CD4-positive, alpha-beta T cell (primary cell): Measurements from ENCODE around the gene DAD1. TPM values are rescaled to one million over a fixed set of nuclear protein-coding genes. Genes with fewer than 3 reads are reported as not detected.

Source experiments
- ATAC-seq: fragments of 200-7000 bp; cut with Tn5 transposase; one replicate; pipeline ENCODE4 v1.10.0; 2022; ENCODE audit warnings: mild to moderate bottlenecking; ENCODE audit not compliant: poor library complexity
- CTCF ChIA-PET: fragments of 350-600 bp; sonication (Branson Sonifier 250); formaldehyde crosslinking; loops from one replicate; lab custom pipeline; 2021; ENCODE audit warnings: antibody characterized with exemption, inconsistent platforms; lab: Charles Lee
- POLR2A ChIA-PET: fragments of 350-600 bp; sonication (Branson Sonifier 250); formaldehyde crosslinking; loops from one replicate; lab custom pipeline; 2021; ENCODE audit warnings: antibody characterized with exemption, inconsistent platforms; lab: Charles Lee
- DNase-seq, 14 experiments: peaks; one replicate each; pipeline ENCODE4 v3.0.0-alpha.2; 2013 to 2020; ENCODE audit warnings: mixed read lengths in 2 of 14
- H3K27ac ChIP-seq, 2 donors: one replicate each; pipeline versions ENCODE4 v1.5.1 to v1.7.0; 2013; ENCODE audit warnings: low read length in 2 of 2, low read depth in 1 of 2, mild to moderate bottlenecking in 1 of 2
- H3K27me3 ChIP-seq, 2 experiments: 1 replicate in 1 of 2; 2 replicates in 1 of 2; pipeline versions ENCODE4 v1.6.1 to v1.7.0; 2013; ENCODE audit warnings: low read length in 2 of 2, control low read depth in 1 of 2, mild to moderate bottlenecking in 1 of 2, moderate library complexity in 1 of 2; ENCODE audit not compliant: insufficient read depth in 2 of 2, control insufficient read depth in 1 of 2
- H3K36me3 ChIP-seq: one replicate; pipeline ENCODE4 v1.6.1; 2013; ENCODE audit warnings: low read length, control low read depth; ENCODE audit not compliant: insufficient read depth
- H3K4me1 ChIP-seq: one replicate; pipeline ENCODE4 v1.6.1; 2013; ENCODE audit warnings: low read length, control low read depth; ENCODE audit not compliant: insufficient read depth
- H3K4me3 ChIP-seq: one replicate; pipeline ENCODE4 v1.5.1; 2013; ENCODE audit warnings: mild to moderate bottlenecking, low read length, moderate library complexity
- H3K9me3 ChIP-seq, 2 experiments: 1 replicate in 1 of 2; 2 replicates in 1 of 2; pipeline versions ENCODE4 v1.6.1 to v1.7.0; 2013; ENCODE audit warnings: low read length in 2 of 2, mild to moderate bottlenecking in 2 of 2, control low read depth in 1 of 2, moderate library complexity in 1 of 2; ENCODE audit not compliant: control insufficient read depth in 1 of 2, insufficient read depth in 1 of 2
- H3K27ac Mint-ChIP-seq: one replicate; pipeline ENCODE4 v1.8.0; 2020; ENCODE audit warnings: mixed read lengths
- H3K27me3 Mint-ChIP-seq: one replicate; pipeline ENCODE4 v1.8.0; 2021; ENCODE audit warnings: mixed read lengths
- H3K36me3 Mint-ChIP-seq: one replicate; pipeline ENCODE4 v1.8.0; 2021; ENCODE audit warnings: low read depth, mixed read lengths
- H3K4me1 Mint-ChIP-seq: one replicate; pipeline ENCODE4 v1.8.0; 2021; ENCODE audit warnings: low read depth, mixed read lengths
- H3K4me3 Mint-ChIP-seq: one replicate; pipeline ENCODE4 v1.8.0; 2020; ENCODE audit warnings: mild to moderate bottlenecking, mixed read lengths
- H3K9me3 Mint-ChIP-seq: one replicate; pipeline ENCODE4 v1.8.0; 2020; ENCODE audit warnings: mixed read lengths
- intact Hi-C, 2 experiments: fragments of 100-400 bp; cut with DNase I in 1 of 2; cut with micrococcal nuclease in 1 of 2; formaldehyde crosslinking; loops; one replicate each; pipeline versions ENCODE4 v1.15.1 to v1.9.0; 2023 to 2025; cut with DNase I, micrococcal nuclease
- total RNA-seq, 174 experiments: library from RNA in 2 of 174; stranded (reverse) in 2 of 174; gene quantifications; one replicate each; pipeline ENCODE4 v1.2.3 and lab custom pipeline; 2021 to 2026
- TF ChIP-seq, protein P1 (sequence below): fragments of 200-600 bp; IDR thresholded peaks from one replicate; pipeline ENCODE4 v1.8.0; 2022; ENCODE audit warnings: antibody characterized with exemption, mild to moderate bottlenecking

DAD1 gene
- total RNA-seq, 2 experiments from 2014 or later, result 41.8 to 44.1 TPM

DNA sequence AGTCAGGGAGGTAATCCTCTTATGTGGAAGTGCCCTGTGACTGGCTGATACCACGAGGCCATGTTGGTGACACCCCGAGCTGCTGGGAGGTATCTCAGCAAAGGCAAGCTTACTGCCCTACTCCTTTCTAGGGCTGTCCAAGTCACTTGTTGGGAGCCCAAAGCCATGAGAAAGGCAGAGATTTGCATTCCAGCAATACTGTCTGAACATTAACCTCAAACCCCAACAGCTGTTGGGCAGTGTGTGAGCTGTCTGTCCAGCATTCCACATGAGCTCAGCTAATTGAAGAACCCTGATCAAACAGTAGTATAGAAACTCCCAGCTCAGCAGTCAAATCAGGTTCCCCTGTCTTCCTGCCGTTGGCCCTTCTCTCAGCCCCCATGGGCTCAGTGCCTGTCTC lies 18.3 kb upstream of the DAD1 start:
- intact Hi-C loops, result no loop called here
- Mint-ChIP-seq H3K4me3 (no peak overlapping the region), H3K36me3 (peaks cover 90% of the 10 kb centered on the region), H3K27ac (no peak overlapping the region), H3K4me1 (no peaks in the 10 kb centered on the region), H3K9me3 (no peaks in the 10 kb centered on the region), H3K27me3 (no peaks in the 10 kb centered on the region)
- Histone ChIP-seq H3K9me3 (no peaks in the 10 kb centered on the region), H3K27me3 (no peaks in the 10 kb centered on the region), H3K4me3 (no peak overlapping the region), H3K4me1 (no peaks in the 10 kb centered on the region), H3K27ac (no peak overlapping the region), H3K36me3 (peaks cover 81% of the 10 kb centered on the region)
- CTCF ChIA-PET, result no interaction called here
- DNase-seq (no peak), ATAC-seq (no peak)
- POLR2A ChIA-PET, result interaction anchor here (0.9 kb wide), 1 partner anchor 18 kb away, joined by 3 read pairs; no protein-coding TSS in a partner anchor
- TF ChIP-seq, protein P1, sequence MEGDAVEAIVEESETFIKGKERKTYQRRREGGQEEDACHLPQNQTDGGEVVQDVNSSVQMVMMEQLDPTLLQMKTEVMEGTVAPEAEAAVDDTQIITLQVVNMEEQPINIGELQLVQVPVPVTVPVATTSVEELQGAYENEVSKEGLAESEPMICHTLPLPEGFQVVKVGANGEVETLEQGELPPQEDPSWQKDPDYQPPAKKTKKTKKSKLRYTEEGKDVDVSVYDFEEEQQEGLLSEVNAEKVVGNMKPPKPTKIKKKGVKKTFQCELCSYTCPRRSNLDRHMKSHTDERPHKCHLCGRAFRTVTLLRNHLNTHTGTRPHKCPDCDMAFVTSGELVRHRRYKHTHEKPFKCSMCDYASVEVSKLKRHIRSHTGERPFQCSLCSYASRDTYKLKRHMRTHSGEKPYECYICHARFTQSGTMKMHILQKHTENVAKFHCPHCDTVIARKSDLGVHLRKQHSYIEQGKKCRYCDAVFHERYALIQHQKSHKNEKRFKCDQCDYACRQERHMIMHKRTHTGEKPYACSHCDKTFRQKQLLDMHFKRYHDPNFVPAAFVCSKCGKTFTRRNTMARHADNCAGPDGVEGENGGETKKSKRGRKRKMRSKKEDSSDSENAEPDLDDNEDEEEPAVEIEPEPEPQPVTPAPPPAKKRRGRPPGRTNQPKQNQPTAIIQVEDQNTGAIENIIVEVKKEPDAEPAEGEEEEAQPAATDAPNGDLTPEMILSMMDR, result no peak

DNA sequence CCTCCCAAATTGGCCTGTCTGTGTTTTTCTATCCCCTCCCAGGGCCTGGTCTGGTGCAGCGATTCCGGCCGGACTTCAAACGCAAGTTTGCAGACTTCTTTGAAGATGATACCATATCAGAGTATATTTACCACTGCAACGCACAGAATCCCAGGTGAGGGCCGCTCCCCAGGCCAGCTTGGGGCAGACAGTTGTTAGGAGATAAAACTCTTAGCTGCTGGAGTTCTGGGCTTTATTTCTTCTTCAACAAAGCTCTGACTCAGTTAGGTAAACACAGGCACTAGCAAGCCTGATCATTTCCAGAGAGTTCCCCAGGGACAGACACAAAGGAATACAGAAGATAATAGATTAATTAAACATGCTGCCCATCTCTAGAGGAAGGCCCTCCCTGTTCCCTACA lies 17.4 kb upstream of the DAD1 start:
- Mint-ChIP-seq H3K27me3 (no peaks in the 10 kb centered on the region), H3K27ac (no peak overlapping the region), H3K4me3 (no peak overlapping the region), H3K36me3 (peaks cover 88% of the 10 kb centered on the region), H3K4me1 (no peaks in the 10 kb centered on the region), H3K9me3 (no peaks in the 10 kb centered on the region)
- H3K36me3 ChIP-seq, result peaks cover 87% of the 10 kb centered on the region
- intact Hi-C loops, result no loop called here
- no peaks in the 10 kb centered on the region for H3K9me3 ChIP-seq
- no peak for DNase-seq
- POLR2A ChIA-PET, result no interaction called here
- ATAC-seq, result no peak
- H3K27ac ChIP-seq, result no peak overlapping the region
- CTCF ChIA-PET, result no interaction called here
- TF ChIP-seq, protein P1, result no peak
- H3K4me3 ChIP-seq, result no peak overlapping the region
- H3K4me1 ChIP-seq, result no peaks in the 10 kb centered on the region
- no peaks in the 10 kb centered on the region for H3K27me3 ChIP-seq

DNA sequence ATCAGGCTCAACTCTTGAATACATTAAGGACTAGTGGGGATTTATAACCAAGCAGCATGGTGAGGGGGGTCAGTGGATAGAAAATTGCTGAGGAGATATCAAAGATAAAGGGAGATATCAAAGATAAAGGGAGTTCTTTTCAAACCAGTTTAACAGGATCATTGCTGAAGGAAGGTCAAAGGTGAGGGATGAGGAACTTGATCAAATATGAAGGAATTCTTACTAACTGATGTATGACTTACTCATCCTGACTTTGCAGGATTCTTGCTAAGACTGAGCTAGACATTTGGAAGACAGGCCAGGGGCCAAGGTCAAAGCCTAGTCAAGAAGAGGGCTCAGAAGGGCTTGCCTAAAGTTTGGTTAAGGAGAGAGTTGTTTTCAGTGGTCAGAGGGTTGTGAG lies 13.8 kb upstream of the DAD1 start:
- Histone ChIP-seq H3K36me3 (peaks cover 61% of the 10 kb centered on the region), H3K9me3 (no peaks in the 10 kb centered on the region), H3K27me3 (no peaks in the 10 kb centered on the region), H3K4me3 (no peak overlapping the region), H3K4me1 (peaks cover 13% of the 10 kb centered on the region), H3K27ac (no peak overlapping the region)
- intact Hi-C loops, result no loop called here
- Mint-ChIP-seq H3K4me1 (peaks cover 19% of the 10 kb centered on the region), H3K36me3 (peaks cover 70% of the 10 kb centered on the region), H3K27me3 (no peaks in the 10 kb centered on the region), H3K27ac (no peak overlapping the region), H3K4me3 (no peak overlapping the region), H3K9me3 (no peaks in the 10 kb centered on the region)
- TF ChIP-seq, protein P1, result no peak
- ChIA-PET CTCF (no interaction called here), POLR2A (interaction anchor here (0.7 kb wide), 1 partner anchor 14 kb away, joined by 3 read pairs; the partner anchor contains the start of gene DAD1)
- DNase-seq (no peak), ATAC-seq (no peak)
